GM19372 (cell line): ENCODE data around the gene GJD2.

Experiments used
- ATAC-seq: cut with Tn5 transposase; IDR thresholded peaks from one replicate; pipeline ENCODE4 v1.9.1; 2021; ENCODE audit warnings: mild to moderate bottlenecking, low read depth, moderate library complexity; ENCODE audit not compliant: unreplicated experiment

GJD2 gene

GRCh38 chr15:34754674-34755418, at the start of gene GJD2:
TSS of gene GJD2 (minus strand) at chr15:34754998. CDS start at chr15:34754488, 510 bp downstream.
- no peak for ATAC-seq

- ATAC-seq: no peak
Observed at GRCh38 chr15:34804113-34804512, 49.3 kb upstream of the GJD2 start.

GRCh38 chr15:34802803-34803750, 48.3 kb upstream of the GJD2 start:
- no peak for ATAC-seq

GRCh38 chr15:34802371-34802770, 47.6 kb upstream of the GJD2 start:
- ATAC-seq: no peak

GRCh38 chr15:34799149-34800101, 44.6 kb upstream of the GJD2 start:
- ATAC-seq: no peak

- no peak for ATAC-seq
Observed at GRCh38 chr15:34796847-34797435, 42.1 kb upstream of the GJD2 start.

GRCh38 chr15:34795267-34796081, 40.7 kb upstream of the GJD2 start, which contains the start of gene ACTC1:
TSS of gene ACTC1 (minus strand) at chr15:34795549. CDS start at chr15:34794808, 741 bp downstream.
- ATAC-seq: no peak

GRCh38 chr15:34794590-34795206, 39.9 kb upstream of the GJD2 start:
- no peak for ATAC-seq

GRCh38 chr15:34793901-34794300, 39.1 kb upstream of the GJD2 start:
- no peak for ATAC-seq

GRCh38 chr15:34793071-34793470, 38.3 kb upstream of the GJD2 start:
- ATAC-seq: no peak

GRCh38 chr15:34791701-34792100, 36.9 kb upstream of the GJD2 start:
- ATAC-seq: no peak

- ATAC-seq: no peak
Observed at GRCh38 chr15:34790121-34790520, 35.3 kb upstream of the GJD2 start.

GRCh38 chr15:34789326-34789725, 34.5 kb upstream of the GJD2 start:
- ATAC-seq: no peak

- no peak for ATAC-seq
Observed at GRCh38 chr15:34786206-34786605, 31.4 kb upstream of the GJD2 start.

GRCh38 chr15:34783991-34784390, 29.2 kb upstream of the GJD2 start:
- no peak for ATAC-seq

GRCh38 chr15:34783431-34783830, 28.6 kb upstream of the GJD2 start:
- ATAC-seq: no peak

GRCh38 chr15:34782901-34783300, 28.1 kb upstream of the GJD2 start:
- ATAC-seq: no peak

GRCh38 chr15:34780725-34781124, 25.9 kb upstream of the GJD2 start:
- ATAC-seq: no peak
